ENCODE data around the gene TTC28.
"Not testable (repeated sequence)": the region's sequence is repeated elsewhere in the genome, so short reads cannot be mapped to it uniquely, and the experiment has no call there.

Gene TTC28

GRCh38 chr22:28230671-28231070 is 449.0 kb downstream of the TTC28 start:
- no peak for DNase-seq (ENCODE audit: low read depth in 1 of 2, low spot score in 1 of 2)
- in situ Hi-C loops (cut with HindIII; ENCODE audit: low pct_unique_long_range_greater_than_20kb, low sequenced_read_pairs) = no loop called here
- TF ChIP-seq JUND (IDR thresholded peaks at IDR 0.05; ENCODE audit: low read depth) = no peak

GRCh38 chr22:28229566-28230485 is 449.8 kb downstream of the TTC28 start:
- in situ Hi-C loops (cut with HindIII; ENCODE audit: low pct_unique_long_range_greater_than_20kb, low sequenced_read_pairs) = no loop called here
- TF ChIP-seq JUND (IDR thresholded peaks at IDR 0.05; ENCODE audit: low read depth) = no peak
- no peak for DNase-seq (ENCODE audit: low read depth in 1 of 2, low spot score in 1 of 2)

GRCh38 chr22:28223826-28224225 is 455.8 kb downstream of the TTC28 start:
- in situ Hi-C loops (cut with HindIII; ENCODE audit: low pct_unique_long_range_greater_than_20kb, low sequenced_read_pairs) = no loop called here
- no peak for DNase-seq (ENCODE audit: low read depth in 1 of 2, low spot score in 1 of 2)
- TF ChIP-seq JUND (IDR thresholded peaks at IDR 0.05; ENCODE audit: low read depth) = no peak

GRCh38 chr22:28222976-28223745 is 456.5 kb downstream of the TTC28 start:
- no peak for TF ChIP-seq JUND (IDR thresholded peaks at IDR 0.05; ENCODE audit: low read depth)

GRCh38 chr22:28222571-28222970 is 457.1 kb downstream of the TTC28 start:
- in situ Hi-C loops (cut with HindIII; ENCODE audit: low pct_unique_long_range_greater_than_20kb, low sequenced_read_pairs) = no loop called here
- DNase-seq (ENCODE audit: low read depth in 1 of 2, low spot score in 1 of 2) = no peak
- TF ChIP-seq JUND (IDR thresholded peaks at IDR 0.05; ENCODE audit: low read depth) = no peak

More at GRCh38 chr22:28222976-28223745, 456.5 kb downstream of the TTC28 start:
- in situ Hi-C loops (cut with HindIII; ENCODE audit: low pct_unique_long_range_greater_than_20kb, low sequenced_read_pairs) = no loop called here
- no peak for DNase-seq (ENCODE audit: low read depth in 1 of 2, low spot score in 1 of 2)

- no peak for TF ChIP-seq JUND (IDR thresholded peaks at IDR 0.05; ENCODE audit: low read depth)
- in situ Hi-C loops (cut with HindIII; ENCODE audit: low pct_unique_long_range_greater_than_20kb, low sequenced_read_pairs) = no loop called here
These were observed 457.6 kb downstream of the TTC28 start for GRCh38 chr22:28222052-28222451.

GRCh38 chr22:28220626-28221363 is 458.8 kb downstream of the TTC28 start:
- no peak for DNase-seq (ENCODE audit: low read depth in 1 of 2, low spot score in 1 of 2)
- TF ChIP-seq JUND (IDR thresholded peaks at IDR 0.05; ENCODE audit: low read depth) = no peak
- in situ Hi-C loops (cut with HindIII; ENCODE audit: low pct_unique_long_range_greater_than_20kb, low sequenced_read_pairs) = no loop called here

More at GRCh38 chr22:28222052-28222451, 457.6 kb downstream of the TTC28 start:
- no peak for DNase-seq (ENCODE audit: low read depth in 1 of 2, low spot score in 1 of 2)

GRCh38 chr22:28217277-28217676 is 462.4 kb downstream of the TTC28 start:
- TF ChIP-seq JUND (IDR thresholded peaks at IDR 0.05; ENCODE audit: low read depth) = no peak
- DNase-seq (ENCODE audit: low read depth in 1 of 2, low spot score in 1 of 2) = no peak
- in situ Hi-C loops (cut with HindIII; ENCODE audit: low pct_unique_long_range_greater_than_20kb, low sequenced_read_pairs) = no loop called here

GRCh38 chr22:28214750-28215149 is 464.9 kb downstream of the TTC28 start:
- DNase-seq (ENCODE audit: low read depth in 1 of 2, low spot score in 1 of 2); in situ Hi-C loops (cut with HindIII; ENCODE audit: low pct_unique_long_range_greater_than_20kb, low sequenced_read_pairs): not testable (repeated sequence)

GRCh38 chr22:28209457-28209856 is 470.2 kb downstream of the TTC28 start:
- DNase-seq (ENCODE audit: low read depth in 1 of 2, low spot score in 1 of 2); in situ Hi-C loops (cut with HindIII; ENCODE audit: low pct_unique_long_range_greater_than_20kb, low sequenced_read_pairs): not testable (repeated sequence)

- no peak for DNase-seq (ENCODE audit: low read depth in 1 of 2, low spot score in 1 of 2)
- in situ Hi-C loops (cut with HindIII; ENCODE audit: low pct_unique_long_range_greater_than_20kb, low sequenced_read_pairs) = no loop called here
- no peak for TF ChIP-seq JUND (IDR thresholded peaks at IDR 0.05; ENCODE audit: low read depth)
These were observed 470.9 kb downstream of the TTC28 start for GRCh38 chr22:28208787-28209186.

- no peak for DNase-seq (ENCODE audit: low read depth in 1 of 2, low spot score in 1 of 2)
- in situ Hi-C loops (cut with HindIII; ENCODE audit: low pct_unique_long_range_greater_than_20kb, low sequenced_read_pairs) = no loop called here
- no peak for TF ChIP-seq JUND (IDR thresholded peaks at IDR 0.05; ENCODE audit: low read depth)
These were observed 471.6 kb downstream of the TTC28 start for GRCh38 chr22:28208036-28208435.
